GM23248 (cell line): Measurements from ENCODE around the gene FAM117A. TPM values are rescaled to one million over a fixed set of nuclear protein-coding genes. Genes with fewer than 3 reads are reported as not detected.

Experiments
- DNase-seq: peaks from one replicate; pipeline ENCODE4 v3.0.0-alpha.2; 2015
- H2AFZ ChIP-seq: fragments of 200-600 bp; sonication (generic); 2 replicates; pipeline ENCODE4 v1.6.1; 2016; ENCODE audit warnings: antibody characterized with exemption
- H3F3A ChIP-seq: fragments of 200-600 bp; sonication (generic); 2 replicates; pipeline ENCODE4 v1.6.1; 2016; ENCODE audit warnings: mild to moderate bottlenecking, antibody characterized with exemption, mixed run types; ENCODE audit not compliant: insufficient read depth
- H3K27ac ChIP-seq: fragments of 200-600 bp; sonication (generic); 2 replicates; pipeline ENCODE4 v1.5.1; 2016; ENCODE audit warnings: mild to moderate bottlenecking
- H3K27me3 ChIP-seq: fragments of 200-600 bp; sonication (generic); replicated peaks from 2 replicates; pipeline ENCODE4 v1.6.1; 2016; ENCODE audit warnings: mild to moderate bottlenecking; ENCODE audit not compliant: insufficient read depth
- H3K36me3 ChIP-seq: fragments of 200-600 bp; sonication (generic); 2 replicates; pipeline ENCODE4 v1.6.1; 2016; ENCODE audit warnings: low read depth, mild to moderate bottlenecking
- H3K4me1 ChIP-seq: fragments of 200-600 bp; sonication (generic); 2 replicates; pipeline ENCODE4 v1.6.1; 2016; ENCODE audit warnings: mild to moderate bottlenecking; ENCODE audit not compliant: insufficient read depth
- H3K4me2 ChIP-seq: fragments of 200-600 bp; sonication (generic); one replicate; pipeline ENCODE4 v1.6.1; 2016; ENCODE audit warnings: mild to moderate bottlenecking; ENCODE audit not compliant: unreplicated experiment
- H3K4me3 ChIP-seq: fragments of 200-600 bp; sonication (generic); 2 replicates; pipeline ENCODE4 v1.5.1; 2016; ENCODE audit warnings: mild to moderate bottlenecking
- H3K79me2 ChIP-seq: fragments of 200-600 bp; sonication (generic); 2 replicates; pipeline ENCODE4 v1.6.1; 2016; ENCODE audit warnings: mild to moderate bottlenecking; ENCODE audit not compliant: insufficient read depth
- H3K9ac ChIP-seq: fragments of 200-600 bp; sonication (generic); 2 replicates; pipeline ENCODE4 v1.6.1; 2016; ENCODE audit warnings: mild to moderate bottlenecking
- H3K9me2 ChIP-seq: fragments of 200-600 bp; sonication (generic); 2 replicates; pipeline ENCODE4 v1.6.1; 2016; ENCODE audit warnings: mixed run types, mild to moderate bottlenecking, moderate library complexity; ENCODE audit not compliant: insufficient read depth
- H3K9me3 ChIP-seq: fragments of 200-600 bp; sonication (generic); one replicate; pipeline ENCODE4 v1.6.1; 2017; ENCODE audit warnings: low read depth
- H4K20me1 ChIP-seq: fragments of 200-600 bp; sonication (generic); 2 replicates; pipeline ENCODE4 v1.6.0; 2016; ENCODE audit not compliant: insufficient read depth
- EZH2 ChIP-seq: fragments of 200-600 bp; sonication (generic); IDR thresholded peaks from 2 replicates; pipeline ENCODE4 v1.6.1; 2018; ENCODE audit warnings: antibody characterized with exemption, mild to moderate bottlenecking; ENCODE audit not compliant: insufficient read depth, poor library complexity, severe bottlenecking
- EZH2phosphoT487 ChIP-seq: fragments of 200-600 bp; sonication (generic); IDR thresholded peaks from 2 replicates; pipeline ENCODE4 v1.6.1; 2018; ENCODE audit warnings: antibody characterized with exemption, moderate library complexity, mild to moderate bottlenecking, low read depth; ENCODE audit not compliant: insufficient read depth
- WGBS, 2 experiments: methylation state at CpG; one replicate each; pipeline ENCODE4 v1.1.6; 2015 to 2017; ENCODE audit warnings: low lambda C conversion rate in 2 of 2, low coverage in 1 of 2; ENCODE audit errors: missing lambda C conversion rate in 2 of 2; 5-methylcytosine and 5-hydroxymethylcytosine counted together
- in situ Hi-C: fragments of 300-500 bp; cut with MboI; formaldehyde crosslinking; loops from 2 replicates; pipeline ENCODE4 v1.15.0; 2020
- polyA plus RNA-seq: library from polyadenylated mRNA; unstranded; fragments of >200 nt; fragmentation: Nextera tagmentation; extraction: Ambion mirVana; gene quantifications from 2 replicates; pipeline ENCODE4 v1.2.1, GENCODE V29; 2016
- total RNA-seq: library from RNA; depleted of rRNA; stranded (reverse); fragments of >200 nt; shearing (Covaris generic); gene quantifications from 2 replicates; pipeline ENCODE4 v1.2.3, GENCODE V29; 2014; rRNA removed

FAM117A gene
- total and polyA plus RNA-seq, 2 experiments from 2014 or later, result 1.8 to 4.0 TPM

DNA sequence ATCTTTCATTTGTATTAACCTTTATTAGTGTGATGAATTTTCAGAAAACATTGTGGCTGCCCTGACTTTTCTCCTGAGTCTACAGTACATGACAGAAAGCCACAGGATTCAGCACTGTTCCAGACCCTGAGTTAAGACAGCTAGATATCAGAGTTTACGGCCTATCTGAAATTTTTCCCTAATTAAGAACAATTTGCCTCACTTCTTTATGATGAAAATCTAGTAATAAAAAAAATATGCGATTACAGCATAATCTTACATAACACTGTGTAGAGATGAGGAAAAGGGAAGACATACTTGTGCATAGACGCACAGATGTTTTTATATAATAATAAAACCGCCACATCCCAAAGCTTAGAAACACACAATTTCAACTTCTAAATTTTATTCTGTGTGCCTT is 93.3 kb downstream of the FAM117A start:
- WGBS, 2 experiments, result 15% methylated on average over 4 of the region's 4 CpGs
- in situ Hi-C loops, result no loop called here
- Histone ChIP-seq H3K4me2 (peak overlapping the region; percentile 81), H3K9me2 (no peaks in the 10 kb centered on the region), H3K27me3 (no peaks in the 10 kb centered on the region), H3K4me3 (peak overlapping the region; percentile 44), H3K9ac (peak overlapping the region; percentile 55), H3K9me3 (no peaks in the 10 kb centered on the region), H4K20me1 (peaks cover 4% of the 10 kb centered on the region; the same call in 1 of the 2 replicates), H3F3A (peaks cover 18% of the 10 kb centered on the region), H3K36me3 (0 out of 2 replicates have a peak, but pooled peaks cover 10% of the 10 kb centered on the region), H3K79me2 (peaks cover 100% of the 10 kb centered on the region), H2AFZ (peak overlapping the region; percentile 26; the same call in 1 of the 2 replicates), H3K27ac (peak overlapping the region; percentile 61), H3K4me1 (peaks cover 30% of the 10 kb centered on the region)
- no peak for TF ChIP-seq EZH2phosphoT487
- TF ChIP-seq EZH2, result no peak
- peak; percentile 54 for DNase-seq

- WGBS, 2 experiments, result 95 to 98% methylated on average over 1 of the region's 1 CpG
- Histone ChIP-seq H3K9ac (peak overlapping the region; percentile 55), H3K9me3 (no peaks in the 10 kb centered on the region), H3K4me2 (peak overlapping the region; percentile 81), H3K4me3 (0 out of 2 replicates have a peak overlapping the region, but pooled peaks have one; percentile 44), H3F3A (peaks cover 18% of the 10 kb centered on the region), H3K4me1 (peaks cover 26% of the 10 kb centered on the region), H3K9me2 (no peaks in the 10 kb centered on the region), H3K27me3 (no peaks in the 10 kb centered on the region), H2AFZ (no peak overlapping the region), H4K20me1 (peaks cover 4% of the 10 kb centered on the region; the same call in 1 of the 2 replicates), H3K36me3 (0 out of 2 replicates have a peak, but pooled peaks cover 6% of the 10 kb centered on the region), H3K79me2 (peaks cover 100% of the 10 kb centered on the region), H3K27ac (peak overlapping the region; percentile 61)
- TF ChIP-seq EZH2 (no peak), EZH2phosphoT487 (no peak)
- in situ Hi-C loops, result no loop called here
- DNase-seq, result peak; percentile 9
Measured at GRCh38 chr17:49670002-49670401, 93.9 kb downstream of the FAM117A start.

DNA sequence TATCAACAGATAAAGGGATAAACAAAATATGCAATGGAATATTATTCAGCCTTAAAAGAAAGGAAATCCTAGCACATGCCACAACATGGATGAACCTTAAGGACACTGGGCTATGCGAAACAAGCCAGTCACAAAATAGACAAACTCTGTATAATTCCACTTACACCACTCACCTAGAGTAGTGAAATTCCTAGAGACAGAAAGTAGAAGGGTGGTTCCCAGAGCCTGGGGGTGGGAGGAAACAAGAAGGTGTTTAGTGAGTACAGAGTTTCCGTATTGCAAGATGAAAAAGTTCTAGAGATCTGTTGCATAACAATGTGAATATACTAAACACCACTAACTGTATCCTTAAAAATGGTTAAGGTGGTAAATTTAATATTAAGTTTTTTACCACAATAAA is 96.1 kb downstream of the FAM117A start:
- H2AFZ ChIP-seq, result no peak overlapping the region
- H3K4me3 ChIP-seq, result no peak overlapping the region
- H3K36me3 ChIP-seq, result 0 out of 2 replicates have a peak, but pooled peaks cover 6% of the 10 kb centered on the region
- peaks cover 18% of the 10 kb centered on the region for H3F3A ChIP-seq
- in situ Hi-C loops, result no loop called here
- no peak for TF ChIP-seq EZH2
- TF ChIP-seq EZH2phosphoT487, result no peak
- no peaks in the 10 kb centered on the region for H3K9me2 ChIP-seq
- peaks cover 6% of the 10 kb centered on the region; the same call in 1 of the 2 replicates for H4K20me1 ChIP-seq
- peaks cover 100% of the 10 kb centered on the region for H3K79me2 ChIP-seq
- H3K9me3 ChIP-seq, result no peaks in the 10 kb centered on the region
- no peak overlapping the region for H3K4me2 ChIP-seq
- H3K27ac ChIP-seq, result no peak overlapping the region
- WGBS, 2 experiments, result 96% methylated on average over 2 of the region's 2 CpGs
- DNase-seq, result no peak
- no peaks in the 10 kb centered on the region for H3K27me3 ChIP-seq
- peaks cover 19% of the 10 kb centered on the region for H3K4me1 ChIP-seq
- H3K9ac ChIP-seq, result no peak overlapping the region

- no peak overlapping the region for H3K4me2 ChIP-seq
- 96 to 100% methylated on average over 3 of the region's 3 CpGs for WGBS, 2 experiments
Measured at GRCh38 chr17:49664706-49665211, 99.2 kb downstream of the FAM117A start.

More at GRCh38 chr17:49664706-49665211, 99.2 kb downstream of the FAM117A start:
- H4K20me1 ChIP-seq, result peaks cover 4% of the 10 kb centered on the region; the same call in 1 of the 2 replicates
- no peak overlapping the region for H3K27ac ChIP-seq
- H3K36me3 ChIP-seq, result 0 out of 2 replicates have a peak, but pooled peaks cover 6% of the 10 kb centered on the region
- no peak overlapping the region for H2AFZ ChIP-seq
- in situ Hi-C loops, result no loop called here
- H3K4me1 ChIP-seq, result peaks cover 2% of the 10 kb centered on the region
- no peak overlapping the region for H3K9ac ChIP-seq
- TF ChIP-seq EZH2 (no peak), EZH2phosphoT487 (no peak)
- H3K27me3 ChIP-seq, result no peaks in the 10 kb centered on the region
- no peaks in the 10 kb centered on the region for H3K9me2 ChIP-seq
- no peak for DNase-seq
- H3K4me3 ChIP-seq, result no peak overlapping the region
- no peaks in the 10 kb centered on the region for H3K9me3 ChIP-seq
- peaks cover 1% of the 10 kb centered on the region; the same call in 1 of the 2 replicates for H3F3A ChIP-seq
- H3K79me2 ChIP-seq, result peaks cover 100% of the 10 kb centered on the region

Other genes with a start within 250 kb of the FAM117A start
- gene NXPH3, start 188.3 kb downstream of the FAM117A start, total RNA-seq, result 0.76 and 1.4 TPM in 2 replicates
- 0.30 TPM in 2 replicates for gene NXPH3, start 188.3 kb downstream of the FAM117A start, polyA plus RNA-seq
- 40.5 and 69.8 TPM in 2 replicates for gene SPOP, start 86.0 kb downstream of the FAM117A start, total RNA-seq
- 64.1 and 66.0 TPM in 2 replicates for gene SPOP, start 86.0 kb downstream of the FAM117A start, polyA plus RNA-seq
- gene SLC35B1, start 56.2 kb downstream of the FAM117A start, total RNA-seq, result 38.3 and 71.7 TPM in 2 replicates
- gene SLC35B1, start 56.2 kb downstream of the FAM117A start, polyA plus RNA-seq, result 66.5 and 70.3 TPM in 2 replicates
- gene KAT7, start 24.6 kb upstream of the FAM117A start, total RNA-seq, result 20.9 and 41.9 TPM in 2 replicates
- gene KAT7, start 24.6 kb upstream of the FAM117A start, polyA plus RNA-seq, result 27.0 and 27.5 TPM in 2 replicates
- gene TAC4, start 83.9 kb upstream of the FAM117A start, total RNA-seq, result not detected in 2 replicates
- gene TAC4, start 83.9 kb upstream of the FAM117A start, polyA plus RNA-seq, result not detected in 2 replicates
- 0.76 TPM in 1 of 2 replicates, not detected in the other for gene DLX4, start 205.1 kb upstream of the FAM117A start, total RNA-seq
- 0.15 and 0.40 TPM in 2 replicates for gene DLX4, start 205.1 kb upstream of the FAM117A start, polyA plus RNA-seq
- 0.43 and 0.51 TPM in 2 replicates for gene DLX3, start 231.1 kb upstream of the FAM117A start, total RNA-seq
- gene DLX3, start 231.1 kb upstream of the FAM117A start, polyA plus RNA-seq, result 1.0 and 1.4 TPM in 2 replicates